CD14-positive monocyte (primary cell): ENCODE measurements around the gene ACSM4. TPM values are rescaled to one million over a fixed set of nuclear protein-coding genes. Genes with fewer than 3 reads are reported as not detected.

ENCODE experiments used
- DNase-seq, 3 donors: peaks; one replicate each; pipeline ENCODE4 v3.0.0-alpha.2; 2011 to 2022
- H2AFZ ChIP-seq: 2 replicates; pipeline ENCODE4 v1.6.0; 2012; ENCODE audit warnings: mild to moderate bottlenecking, low read depth, low read length, inconsistent platforms; ENCODE audit not compliant: insufficient read depth, poor library complexity, severe bottlenecking
- H3K27ac ChIP-seq, 2 donors: 1 replicate in 1 of 2; 2 replicates in 1 of 2; pipeline ENCODE4 v1.5.1; 2012 to 2013; ENCODE audit warnings: low read length in 2 of 2, control low read depth in 1 of 2, inconsistent platforms in 1 of 2, low read depth in 1 of 2, mild to moderate bottlenecking in 1 of 2
- H3K27me3 ChIP-seq, 2 donors: one replicate each; pipeline versions ENCODE4 v1.6.0 to v1.6.1; 2011 to 2013; ENCODE audit warnings: low read length in 2 of 2; ENCODE audit not compliant: control insufficient read depth in 2 of 2, insufficient read depth in 2 of 2
- H3K36me3 ChIP-seq, 2 donors: replicated peaks in 1 of 2; 1 replicate in 1 of 2; 2 replicates in 1 of 2; pipeline versions ENCODE4 v1.5.1 to v1.6.1; 2012 to 2013; ENCODE audit warnings: low read length in 2 of 2, control low read depth in 1 of 2, inconsistent platforms in 1 of 2, mild to moderate bottlenecking in 1 of 2; ENCODE audit not compliant: insufficient read depth in 2 of 2, control insufficient read depth in 1 of 2
- H3K4me1 ChIP-seq, 2 donors: 1 replicate in 1 of 2; 2 replicates in 1 of 2; pipeline versions ENCODE4 v1.5.1 to v1.6.1; 2012 to 2013; ENCODE audit warnings: low read length in 2 of 2, control low read depth in 1 of 2, inconsistent platforms in 1 of 2, mild to moderate bottlenecking in 1 of 2, moderate library complexity in 1 of 2; ENCODE audit not compliant: insufficient read depth in 2 of 2, control insufficient read depth in 1 of 2
- H3K4me2 ChIP-seq: replicated peaks from 2 replicates; pipeline ENCODE3; 2012; ENCODE audit warnings: low read length, moderate library complexity, mild to moderate bottlenecking; ENCODE audit not compliant: poor library complexity, severe bottlenecking; ENCODE audit errors: extremely low read depth
- H3K4me3 ChIP-seq, 3 experiments: fragments of 200-600 bp in 1 of 3; sonication (generic) in 1 of 3; replicated peaks in 1 of 3; 1 replicate in 2 of 3; 2 replicates in 1 of 3; pipeline ENCODE4 v1.5.1; 2011 to 2013; ENCODE audit warnings: low read length in 3 of 3, mild to moderate bottlenecking in 3 of 3, control low read depth in 2 of 3, low read depth in 2 of 3, inconsistent platforms in 1 of 3, moderate library complexity in 1 of 3
- H3K79me2 ChIP-seq: 2 replicates; pipeline ENCODE4 v1.6.0; 2012; ENCODE audit warnings: mild to moderate bottlenecking, control low read depth, inconsistent platforms, low read length, moderate library complexity; ENCODE audit not compliant: insufficient read depth
- H3K9ac ChIP-seq: 2 replicates; pipeline ENCODE4 v1.6.0; 2017; ENCODE audit warnings: low read length, mild to moderate bottlenecking; ENCODE audit not compliant: insufficient read depth, poor library complexity, severe bottlenecking
- H3K9me3 ChIP-seq, 2 donors: replicated peaks in 1 of 2; 1 replicate in 1 of 2; 2 replicates in 1 of 2; pipeline versions ENCODE4 v1.5.1 to v1.6.1; 2012 to 2013; ENCODE audit warnings: low read length in 2 of 2, control low read depth in 1 of 2; ENCODE audit not compliant: control insufficient read depth in 1 of 2, insufficient read depth in 1 of 2
- H4K20me1 ChIP-seq: 2 replicates; pipeline ENCODE4 v1.6.0; 2012; ENCODE audit warnings: mild to moderate bottlenecking, low read length, control low read depth, moderate library complexity; ENCODE audit not compliant: insufficient read depth
- H3K27ac Mint-ChIP-seq, 7 donors: one replicate each; pipeline ENCODE4 v1.8.0; 2020; ENCODE audit warnings: mild to moderate bottlenecking in 7 of 7, mixed read lengths in 7 of 7, moderate library complexity in 6 of 7, inconsistent platforms in 2 of 7
- H3K27me3 Mint-ChIP-seq, 3 donors: one replicate each; pipeline ENCODE4 v1.8.0; 2021 to 2022; ENCODE audit warnings: low read depth in 3 of 3, mild to moderate bottlenecking in 3 of 3, mixed read lengths in 3 of 3, moderate library complexity in 3 of 3, inconsistent platforms in 1 of 3
- H3K36me3 Mint-ChIP-seq, 2 donors: one replicate each; pipeline ENCODE4 v1.8.0; 2020; ENCODE audit warnings: mixed read lengths in 2 of 2, inconsistent platforms in 1 of 2, mild to moderate bottlenecking in 1 of 2
- H3K4me1 Mint-ChIP-seq: one replicate; pipeline ENCODE4 v1.8.0; 2020; ENCODE audit warnings: mild to moderate bottlenecking, mixed read lengths
- H3K4me3 Mint-ChIP-seq, 2 donors: one replicate each; pipeline ENCODE4 v1.8.0; 2020; ENCODE audit warnings: mild to moderate bottlenecking in 2 of 2, mixed read lengths in 2 of 2, moderate library complexity in 1 of 2
- H3K9me3 Mint-ChIP-seq, 7 donors: one replicate each; pipeline ENCODE4 v1.8.0; 2020 to 2022; ENCODE audit warnings: mixed read lengths in 7 of 7, mild to moderate bottlenecking in 6 of 7, moderate library complexity in 6 of 7, inconsistent platforms in 2 of 7
- WGBS: methylation state at CpG from one replicate; pipeline ENCODE4 v1.1.5; 2013; ENCODE audit warnings: missing lambda C conversion rate; ENCODE audit not compliant: insufficient coverage; 5-methylcytosine and 5-hydroxymethylcytosine counted together
- intact Hi-C, 2 donors: fragments of 100-400 bp; cut with micrococcal nuclease; formaldehyde crosslinking; loops; one replicate each; pipeline versions ENCODE4 v1.15.0 to v1.15.1; 2023
- polyA plus RNA-seq, 3 donors: library from polyadenylated mRNA; depleted of rRNA in 1 of 3; unstranded in 2 of 3; stranded (reverse) in 1 of 3; fragments of 300-500 nt in 2 of 3; fragments of >200 nt in 1 of 3; fragmentation: Illumina TruSeq in 2 of 3; gene quantifications; 1 replicate in 2 of 3; 2 replicates in 1 of 3; pipeline ENCODE4 v1.2.3, GENCODE V29; 2012 to 2021
- TF ChIP-seq, protein P1 (sequence below): fragments of 200-600 bp; IDR thresholded peaks from one replicate; pipeline ENCODE4 v1.8.0; 2022; ENCODE audit warnings: antibody characterized with exemption, mild to moderate bottlenecking

The ACSM4 gene
- polyA plus RNA-seq, 3 donors, result not detected

GRCh38 chr12:7354529-7354928 lies 50.7 kb downstream of the ACSM4 start:
- 75% methylated on average over 2 of the region's 4 CpGs for WGBS
- no peak for DNase-seq
- Histone ChIP-seq H2AFZ (no peak overlapping the region), H3K79me2 (no peaks in the 10 kb centered on the region), H3K4me2 (no peak overlapping the region), H3K4me1 (no peaks in the 10 kb centered on the region), H4K20me1 (no peaks in the 10 kb centered on the region), H3K36me3 (no peaks in the 10 kb centered on the region), H3K27me3 (peaks cover 0 to 5% of the 10 kb centered on the region in 2 donors), H3K9ac (no peak overlapping the region), H3K4me3 (no peak overlapping the region), H3K27ac (no peak overlapping the region), H3K9me3 (no peaks in the 10 kb centered on the region)
- Mint-ChIP-seq H3K4me3 (no peak overlapping the region), H3K4me1 (no peaks in the 10 kb centered on the region), H3K27ac (no peak overlapping the region), H3K36me3 (no peaks in the 10 kb centered on the region), H3K9me3 (no peaks in the 10 kb centered on the region), H3K27me3 (no peaks in the 10 kb centered on the region)
- intact Hi-C loops, result no loop called here
- TF ChIP-seq, protein P1, sequence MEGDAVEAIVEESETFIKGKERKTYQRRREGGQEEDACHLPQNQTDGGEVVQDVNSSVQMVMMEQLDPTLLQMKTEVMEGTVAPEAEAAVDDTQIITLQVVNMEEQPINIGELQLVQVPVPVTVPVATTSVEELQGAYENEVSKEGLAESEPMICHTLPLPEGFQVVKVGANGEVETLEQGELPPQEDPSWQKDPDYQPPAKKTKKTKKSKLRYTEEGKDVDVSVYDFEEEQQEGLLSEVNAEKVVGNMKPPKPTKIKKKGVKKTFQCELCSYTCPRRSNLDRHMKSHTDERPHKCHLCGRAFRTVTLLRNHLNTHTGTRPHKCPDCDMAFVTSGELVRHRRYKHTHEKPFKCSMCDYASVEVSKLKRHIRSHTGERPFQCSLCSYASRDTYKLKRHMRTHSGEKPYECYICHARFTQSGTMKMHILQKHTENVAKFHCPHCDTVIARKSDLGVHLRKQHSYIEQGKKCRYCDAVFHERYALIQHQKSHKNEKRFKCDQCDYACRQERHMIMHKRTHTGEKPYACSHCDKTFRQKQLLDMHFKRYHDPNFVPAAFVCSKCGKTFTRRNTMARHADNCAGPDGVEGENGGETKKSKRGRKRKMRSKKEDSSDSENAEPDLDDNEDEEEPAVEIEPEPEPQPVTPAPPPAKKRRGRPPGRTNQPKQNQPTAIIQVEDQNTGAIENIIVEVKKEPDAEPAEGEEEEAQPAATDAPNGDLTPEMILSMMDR, result no peak

GRCh38 chr12:7361265-7361664 lies 57.4 kb downstream of the ACSM4 start:
- no peaks in the 10 kb centered on the region for H3K36me3 Mint-ChIP-seq
- intact Hi-C loops, result no loop called here
- no peak overlapping the region for H3K4me2 ChIP-seq
- DNase-seq, result no peak
- TF ChIP-seq, protein P1, result no peak
- H4K20me1 ChIP-seq, result no peaks in the 10 kb centered on the region
- H3K27me3 ChIP-seq, result peaks cover 0 to 5% of the 10 kb centered on the region in 2 donors
- H3K4me3 Mint-ChIP-seq, result no peak overlapping the region
- H3K4me3 ChIP-seq, result no peak overlapping the region
- no peaks in the 10 kb centered on the region for H3K36me3 ChIP-seq
- peaks cover 0 to 6% (median 2%) of the 10 kb centered on the region in 3 donors for H3K27me3 Mint-ChIP-seq
- H3K9me3 ChIP-seq, result no peaks in the 10 kb centered on the region
- no peaks in the 10 kb centered on the region for H3K79me2 ChIP-seq
- H2AFZ ChIP-seq, result no peak overlapping the region
- H3K9me3 Mint-ChIP-seq, result no peaks in the 10 kb centered on the region
- no peak overlapping the region for H3K27ac ChIP-seq
- 100% methylated on average over 1 of the region's 1 CpG for WGBS
- H3K27ac Mint-ChIP-seq, result no peak overlapping the region
- H3K4me1 Mint-ChIP-seq, result no peaks in the 10 kb centered on the region
- H3K9ac ChIP-seq, result no peak overlapping the region
- H3K4me1 ChIP-seq, result no peaks in the 10 kb centered on the region
